Measurements from ENCODE around the gene HSPA2.

Gene HSPA2

DNA sequence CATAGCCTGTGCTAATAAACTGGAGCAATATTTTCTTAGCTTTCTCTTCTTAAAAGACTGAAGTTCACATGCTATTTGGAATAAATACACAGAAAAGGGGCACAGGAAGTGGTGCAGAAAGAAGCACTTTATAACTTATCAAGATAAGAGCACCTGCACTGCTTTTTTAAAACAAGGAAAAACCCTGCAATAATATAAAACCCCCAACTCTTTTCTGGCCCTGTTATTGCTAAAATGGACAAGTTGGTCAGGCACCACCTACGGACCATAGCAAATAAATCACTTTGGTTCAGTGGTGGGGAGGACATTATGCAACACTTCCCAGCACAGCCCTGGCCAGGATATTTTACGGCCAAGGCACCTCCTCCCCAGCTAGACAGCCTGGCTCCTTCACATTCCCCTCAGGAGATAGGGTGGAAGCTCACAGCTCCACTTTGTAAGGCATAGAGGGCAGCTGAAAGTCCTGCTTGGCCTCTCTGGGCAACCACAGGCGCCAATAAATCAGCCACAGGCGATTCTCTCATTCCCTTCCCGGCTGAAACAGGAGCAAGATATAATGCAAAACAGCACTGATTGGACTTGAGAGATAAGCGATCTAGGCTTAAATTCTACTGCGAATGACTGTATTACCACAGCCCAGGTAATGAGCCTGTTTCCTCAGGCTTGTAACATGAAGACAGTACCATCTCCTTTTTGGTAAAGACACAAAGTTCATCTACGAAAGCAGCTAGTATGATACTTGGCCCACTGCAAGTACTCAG, 39.0 kb upstream of the HSPA2 start:
- TF ChIP-seq, protein P1, sequence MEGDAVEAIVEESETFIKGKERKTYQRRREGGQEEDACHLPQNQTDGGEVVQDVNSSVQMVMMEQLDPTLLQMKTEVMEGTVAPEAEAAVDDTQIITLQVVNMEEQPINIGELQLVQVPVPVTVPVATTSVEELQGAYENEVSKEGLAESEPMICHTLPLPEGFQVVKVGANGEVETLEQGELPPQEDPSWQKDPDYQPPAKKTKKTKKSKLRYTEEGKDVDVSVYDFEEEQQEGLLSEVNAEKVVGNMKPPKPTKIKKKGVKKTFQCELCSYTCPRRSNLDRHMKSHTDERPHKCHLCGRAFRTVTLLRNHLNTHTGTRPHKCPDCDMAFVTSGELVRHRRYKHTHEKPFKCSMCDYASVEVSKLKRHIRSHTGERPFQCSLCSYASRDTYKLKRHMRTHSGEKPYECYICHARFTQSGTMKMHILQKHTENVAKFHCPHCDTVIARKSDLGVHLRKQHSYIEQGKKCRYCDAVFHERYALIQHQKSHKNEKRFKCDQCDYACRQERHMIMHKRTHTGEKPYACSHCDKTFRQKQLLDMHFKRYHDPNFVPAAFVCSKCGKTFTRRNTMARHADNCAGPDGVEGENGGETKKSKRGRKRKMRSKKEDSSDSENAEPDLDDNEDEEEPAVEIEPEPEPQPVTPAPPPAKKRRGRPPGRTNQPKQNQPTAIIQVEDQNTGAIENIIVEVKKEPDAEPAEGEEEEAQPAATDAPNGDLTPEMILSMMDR (IDR thresholded peaks at IDR 0.05; ENCODE audit: control insufficient read depth, insufficient read depth, low read depth, low read length, missing control alignments), result no peak
- peak overlapping the region; percentile 9 for H3K4me3 ChIP-seq (ENCODE audit: control insufficient read depth, low read depth, low read length)
- DNase-seq (ENCODE audit: low read depth), result peak; percentile 91

DNA sequence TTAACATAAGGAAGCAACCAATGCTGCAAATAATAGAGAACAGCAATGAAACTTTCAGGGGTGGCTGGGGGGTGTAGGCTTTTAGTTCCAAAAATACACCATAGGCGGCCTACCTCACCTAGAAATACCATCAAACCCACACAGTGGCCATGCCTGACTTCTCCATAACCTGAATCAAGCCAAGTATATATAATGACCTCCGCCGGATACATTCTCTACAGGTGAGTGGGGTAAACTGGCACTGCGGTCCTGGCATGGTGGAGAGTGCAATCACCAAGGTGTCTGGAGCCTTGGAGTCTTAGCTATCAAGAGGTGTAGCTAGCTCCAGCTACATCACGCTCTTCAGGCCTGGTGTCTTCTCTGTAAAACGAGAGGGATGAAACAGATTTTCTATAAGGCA, 38.1 kb upstream of the HSPA2 start:
- H3K4me3 ChIP-seq (ENCODE audit: control insufficient read depth, low read depth, low read length), result peak overlapping the region; percentile 70
- TF ChIP-seq, protein P1 (IDR thresholded peaks at IDR 0.05; ENCODE audit: control insufficient read depth, insufficient read depth, low read depth, low read length, missing control alignments), result no peak
- no peak for DNase-seq (ENCODE audit: low read depth)

DNA sequence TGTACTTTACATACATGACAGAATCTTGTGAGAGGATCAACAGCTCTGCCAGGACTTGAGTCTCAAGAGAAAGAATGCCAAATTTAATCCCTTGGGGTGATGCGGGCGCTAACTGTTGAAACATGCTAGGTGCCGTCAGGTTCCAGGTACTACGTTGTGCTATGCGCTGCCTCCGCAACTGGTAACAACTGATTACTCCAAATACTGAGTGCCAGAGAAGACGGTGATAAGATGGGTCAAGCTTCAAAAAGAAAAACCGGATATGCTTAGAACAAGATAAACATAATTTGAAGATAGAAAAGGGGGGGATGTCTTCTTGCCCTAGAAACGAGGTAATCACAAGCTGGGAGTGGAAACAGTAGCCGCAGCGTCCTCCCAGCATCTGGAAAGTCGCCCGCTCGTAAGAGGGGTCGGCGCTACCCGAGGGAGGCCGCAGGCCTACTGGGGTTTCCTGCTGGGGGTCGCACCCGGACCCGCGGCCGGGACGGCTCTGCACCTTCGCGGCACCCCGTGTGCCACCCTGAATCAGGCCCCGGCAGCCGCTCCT, 37.6 kb upstream of the HSPA2 start:
- H3K4me3 ChIP-seq (ENCODE audit: control insufficient read depth, low read depth, low read length), result peak overlapping the region; percentile 70
- TF ChIP-seq, protein P1 (IDR thresholded peaks at IDR 0.05; ENCODE audit: control insufficient read depth, insufficient read depth, low read depth, low read length, missing control alignments), result no peak
- no peak for DNase-seq (ENCODE audit: low read depth)

DNA sequence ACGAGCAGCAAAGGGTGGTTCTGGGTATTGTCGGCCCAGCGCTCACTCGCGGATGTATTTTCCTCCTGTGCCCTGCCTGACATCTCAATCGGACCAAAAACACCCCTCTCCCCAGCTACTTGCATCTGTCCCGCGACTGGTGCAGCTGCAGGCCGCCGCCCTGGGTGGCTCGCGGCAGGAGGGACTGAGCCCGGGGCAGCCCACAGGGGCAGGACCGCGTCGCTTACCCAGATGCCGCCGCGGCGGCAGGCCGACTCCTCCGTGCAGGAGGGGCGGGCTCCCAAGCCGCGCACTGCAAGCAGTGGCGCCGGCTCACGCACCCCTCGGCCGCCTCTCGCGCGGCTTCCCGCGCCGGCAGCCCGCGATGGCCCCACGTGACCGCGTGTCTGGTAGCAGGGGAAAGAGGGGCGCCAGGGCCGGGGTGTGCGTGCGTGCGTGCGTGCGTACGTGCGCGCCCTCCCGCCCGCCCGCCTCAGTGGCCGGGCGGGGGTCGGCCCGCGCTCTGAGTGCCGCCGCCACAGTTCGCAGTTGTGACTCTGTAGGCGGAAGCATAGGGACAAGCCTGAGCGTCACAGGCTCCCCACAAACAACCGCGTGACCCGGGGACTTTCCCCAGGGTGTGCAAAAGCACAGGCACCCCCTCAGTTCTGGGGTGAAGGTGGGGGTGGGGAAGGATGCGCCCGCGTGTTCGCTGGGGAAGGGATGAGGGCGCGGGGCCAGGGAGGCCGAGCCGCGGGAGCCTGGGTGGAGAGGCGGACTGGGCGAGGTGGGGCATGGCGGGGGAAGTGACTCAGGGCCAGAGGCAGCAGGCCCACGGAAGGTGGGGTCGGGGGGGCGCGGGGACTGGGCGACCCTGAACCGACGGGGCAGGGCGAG, 36.9 kb upstream of the HSPA2 start, which contains the start of gene ZBTB25:
Gene ZBTB25 (minus strand): TSS at position 405 of the 876 bp plus-strand sequence. CDS start 13,305 bp downstream, outside the sequence.
- TF ChIP-seq, protein P1 (IDR thresholded peaks at IDR 0.05; ENCODE audit: control insufficient read depth, insufficient read depth, low read depth, low read length, missing control alignments), result no peak
- peak; percentile 73 for DNase-seq (ENCODE audit: low read depth)
- peak within 1 kb of the TSS; percentile 70 for H3K4me3 ChIP-seq (ENCODE audit: control insufficient read depth, low read depth, low read length)

DNA sequence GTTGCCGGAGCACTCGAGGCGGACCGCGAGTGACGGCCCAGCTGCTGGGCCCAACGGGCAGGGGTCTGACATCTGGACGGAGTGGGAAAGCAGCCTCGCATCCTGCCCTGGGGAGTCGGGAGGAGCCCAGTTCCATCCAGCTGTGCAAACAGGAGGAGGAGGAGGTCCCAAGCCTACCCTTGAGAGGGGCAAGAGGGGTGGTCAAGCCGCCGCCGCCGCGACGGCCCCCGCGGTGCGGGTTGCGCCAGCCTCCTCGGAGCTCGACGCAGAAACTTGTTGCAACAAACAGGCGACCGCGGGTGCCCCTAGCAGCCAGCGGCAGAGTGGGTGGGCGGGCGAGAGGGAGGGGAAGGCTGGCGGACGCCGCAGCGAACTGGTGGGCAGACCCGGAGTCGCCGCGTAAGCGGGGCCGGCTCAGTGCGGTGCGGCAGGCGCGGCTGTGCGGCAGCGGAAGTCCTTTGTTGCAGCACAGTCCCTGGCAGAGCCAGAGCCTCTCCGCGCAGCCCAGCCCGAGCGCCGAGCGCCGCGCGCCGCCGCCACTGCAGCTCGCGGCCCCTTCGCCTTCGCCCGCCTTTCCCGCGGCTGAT, 36.1 kb upstream of the HSPA2 start, which contains the start of gene ZBTB1:
Gene ZBTB1 (plus strand): TSS at position 461 of the 587 bp plus-strand sequence. CDS start 16,735 bp downstream, outside the sequence.
- TF ChIP-seq, protein P1 (IDR thresholded peaks at IDR 0.05; ENCODE audit: control insufficient read depth, insufficient read depth, low read depth, low read length, missing control alignments), result no peak
- H3K4me3 ChIP-seq (ENCODE audit: control insufficient read depth, low read depth, low read length), result peak within 1 kb of the TSS; percentile 70
- DNase-seq (ENCODE audit: low read depth), result peak; percentile 67

Data from AG09309 (cell line).